Prostate gland (tissue), 2 donors: ENCODE data around the gene PPP1R36.

Experiments used
- POLR2AphosphoS5 ChIP-seq: sonication (generic); formaldehyde crosslinking; IDR thresholded peaks from one replicate; pipeline ENCODE4 v1.6.1; 2017; ENCODE audit warnings: antibody characterized with exemption
- TF ChIP-seq, protein P1 (sequence below), 4 experiments: fragments of 200-600 bp in 2 of 4; fragments of 450-650 bp in 2 of 4; sonication (generic) in 2 of 4; IDR thresholded peaks; 1 replicate in 3 of 4; 2 replicates in 1 of 4; pipeline ENCODE4 v1.5.1; 2016 to 2019; ENCODE audit warnings: antibody characterized with exemption in 4 of 4, mild to moderate bottlenecking in 2 of 4, moderate library complexity in 2 of 4

- TF ChIP-seq, protein P1, sequence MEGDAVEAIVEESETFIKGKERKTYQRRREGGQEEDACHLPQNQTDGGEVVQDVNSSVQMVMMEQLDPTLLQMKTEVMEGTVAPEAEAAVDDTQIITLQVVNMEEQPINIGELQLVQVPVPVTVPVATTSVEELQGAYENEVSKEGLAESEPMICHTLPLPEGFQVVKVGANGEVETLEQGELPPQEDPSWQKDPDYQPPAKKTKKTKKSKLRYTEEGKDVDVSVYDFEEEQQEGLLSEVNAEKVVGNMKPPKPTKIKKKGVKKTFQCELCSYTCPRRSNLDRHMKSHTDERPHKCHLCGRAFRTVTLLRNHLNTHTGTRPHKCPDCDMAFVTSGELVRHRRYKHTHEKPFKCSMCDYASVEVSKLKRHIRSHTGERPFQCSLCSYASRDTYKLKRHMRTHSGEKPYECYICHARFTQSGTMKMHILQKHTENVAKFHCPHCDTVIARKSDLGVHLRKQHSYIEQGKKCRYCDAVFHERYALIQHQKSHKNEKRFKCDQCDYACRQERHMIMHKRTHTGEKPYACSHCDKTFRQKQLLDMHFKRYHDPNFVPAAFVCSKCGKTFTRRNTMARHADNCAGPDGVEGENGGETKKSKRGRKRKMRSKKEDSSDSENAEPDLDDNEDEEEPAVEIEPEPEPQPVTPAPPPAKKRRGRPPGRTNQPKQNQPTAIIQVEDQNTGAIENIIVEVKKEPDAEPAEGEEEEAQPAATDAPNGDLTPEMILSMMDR (IDR thresholded peaks at IDR 0.05) = no peak
- TF ChIP-seq POLR2AphosphoS5 = no peak
These were observed 88.1 kb downstream of the PPP1R36 start for GRCh38 chr14:64637735-64638473.
